ENCODE results near the gene ACTBL2.

ACTBL2 gene

GRCh38 chr5:57509501-57510260 is 27.1 kb upstream of the ACTBL2 start:
- H3K4me2 ChIP-seq (ENCODE audit: low read depth, low read length, poor library complexity, severe bottlenecking) = no peak overlapping the region
- H4K20me1 ChIP-seq (ENCODE audit: low read depth, low read length) = no peaks in the 10 kb centered on the region
- H3K9ac ChIP-seq (ENCODE audit: low read length) = no peak overlapping the region
- no peaks in the 10 kb centered on the region for H3K27me3 ChIP-seq (ENCODE audit: low read length)
- TF ChIP-seq CTCF (IDR thresholded peaks at IDR 0.05; ENCODE audit: insufficient read depth, low read length, poor library complexity, severe bottlenecking) (no peak), EZH2phosphoT487 (conservative IDR thresholded peaks at IDR 0.05; ENCODE audit: low read length) (no peak)
- H3F3A ChIP-seq (ENCODE audit: insufficient read depth) = no peaks in the 10 kb centered on the region
- no peak overlapping the region for H3K27ac ChIP-seq (ENCODE audit: low read depth, low read length)
- no peaks in the 10 kb centered on the region for H3K79me2 ChIP-seq (ENCODE audit: insufficient read depth, low read length)
- H3K9me3 ChIP-seq (ENCODE audit: insufficient read depth, low read length) = no peaks in the 10 kb centered on the region
- no peak overlapping the region for H3K4me3 ChIP-seq (ENCODE audit: insufficient read depth, low read length, poor library complexity, severe bottlenecking)
- H3K9me2 ChIP-seq (replicated peaks; ENCODE audit: insufficient read depth, low read length) = no peaks in the 10 kb centered on the region
- H2AFZ ChIP-seq (ENCODE audit: low read depth, low read length, severe bottlenecking) = no peak overlapping the region
- no peaks in the 10 kb centered on the region for H3K36me3 ChIP-seq (ENCODE audit: low read length)

DNA sequence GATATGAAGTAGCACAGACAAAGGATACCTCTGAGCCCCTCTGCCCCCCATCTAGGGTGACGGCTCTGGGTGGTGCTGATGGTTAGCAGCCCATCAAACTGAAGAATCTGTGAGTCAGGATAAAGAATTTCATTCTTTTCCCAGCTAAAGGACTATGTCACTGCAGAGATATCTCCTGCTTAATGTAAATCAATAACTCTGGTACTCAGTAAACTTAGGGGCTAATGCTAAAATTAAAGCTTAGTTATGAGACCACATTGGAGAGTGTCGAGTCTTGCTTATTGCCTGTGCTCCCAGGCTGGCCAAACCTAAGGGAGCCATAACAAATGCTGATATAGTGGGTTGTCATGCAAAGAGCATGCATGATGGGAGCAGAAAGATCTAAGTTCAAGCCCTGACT is 25.6 kb upstream of the ACTBL2 start:
- no peak overlapping the region for H3K4me2 ChIP-seq (ENCODE audit: low read depth, low read length, poor library complexity, severe bottlenecking)
- no peaks in the 10 kb centered on the region for H3K79me2 ChIP-seq (ENCODE audit: insufficient read depth, low read length)
- no peaks in the 10 kb centered on the region for H3K36me3 ChIP-seq (ENCODE audit: low read length)
- H2AFZ ChIP-seq (ENCODE audit: low read depth, low read length, severe bottlenecking) = no peak overlapping the region
- H3K9me3 ChIP-seq (ENCODE audit: insufficient read depth, low read length) = no peaks in the 10 kb centered on the region
- H3K27me3 ChIP-seq (ENCODE audit: low read length) = no peaks in the 10 kb centered on the region
- H3K4me3 ChIP-seq (ENCODE audit: insufficient read depth, low read length, poor library complexity, severe bottlenecking) = no peak overlapping the region
- H3K9ac ChIP-seq (ENCODE audit: low read length) = no peak overlapping the region
- H3F3A ChIP-seq (ENCODE audit: insufficient read depth) = no peaks in the 10 kb centered on the region
- H3K27ac ChIP-seq (ENCODE audit: low read depth, low read length) = no peak overlapping the region
- H4K20me1 ChIP-seq (ENCODE audit: low read depth, low read length) = no peaks in the 10 kb centered on the region
- no peaks in the 10 kb centered on the region for H3K9me2 ChIP-seq (replicated peaks; ENCODE audit: insufficient read depth, low read length)
- TF ChIP-seq CTCF (IDR thresholded peaks at IDR 0.05; ENCODE audit: insufficient read depth, low read length, poor library complexity, severe bottlenecking) = no peak
- TF ChIP-seq EZH2phosphoT487 (conservative IDR thresholded peaks at IDR 0.05; ENCODE audit: low read length) = no peak

DNA sequence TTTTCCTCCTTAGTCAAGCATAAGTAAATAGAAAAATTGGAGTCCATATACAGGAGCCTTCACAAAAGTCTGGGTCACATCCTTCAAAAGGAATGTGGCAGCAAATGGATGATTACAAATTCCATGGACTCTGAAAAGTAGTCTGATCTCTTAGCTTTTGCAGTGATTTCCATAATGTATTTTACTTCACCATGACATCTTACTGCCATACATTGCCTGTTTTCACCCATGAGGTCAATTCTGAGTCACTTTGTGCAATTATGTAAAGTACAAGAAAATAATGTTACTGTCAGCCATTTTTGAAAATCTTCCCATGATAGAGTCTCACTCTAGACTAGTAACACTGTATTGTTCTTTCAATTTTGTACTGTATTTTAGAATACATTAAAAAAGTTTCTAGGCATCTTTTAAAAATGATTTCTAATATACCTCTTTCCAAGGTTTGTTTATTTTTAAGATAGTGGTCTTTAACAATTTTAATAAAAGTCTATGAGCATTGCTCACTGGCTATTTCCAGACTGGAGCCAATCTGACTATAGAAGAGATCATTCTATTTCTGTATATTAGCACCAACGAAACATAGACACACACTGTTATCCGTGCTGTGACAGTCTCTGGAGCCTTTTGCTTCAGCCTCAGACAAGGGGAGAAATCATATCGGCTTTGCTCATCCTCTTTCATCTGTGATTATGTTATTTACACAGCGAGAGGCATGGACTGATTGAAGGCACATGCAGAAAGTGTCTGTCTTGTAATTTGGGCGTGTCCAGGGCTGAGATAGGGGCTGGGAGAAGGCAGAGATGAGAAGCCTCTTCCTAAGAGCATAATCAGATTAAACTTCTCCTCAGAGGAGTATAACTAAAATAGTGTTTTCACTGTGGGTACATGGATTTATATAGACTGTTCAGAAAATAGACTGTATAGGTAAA is 22.9 kb upstream of the ACTBL2 start:
- TF ChIP-seq CTCF (IDR thresholded peaks at IDR 0.05; ENCODE audit: insufficient read depth, low read length, poor library complexity, severe bottlenecking) (no peak), EZH2phosphoT487 (conservative IDR thresholded peaks at IDR 0.05; ENCODE audit: low read length) (no peak)
- H3K27ac ChIP-seq (ENCODE audit: low read depth, low read length) = no peak overlapping the region
- no peak overlapping the region for H3K9ac ChIP-seq (ENCODE audit: low read length)
- no peaks in the 10 kb centered on the region for H3K27me3 ChIP-seq (ENCODE audit: low read length)
- no peaks in the 10 kb centered on the region for H3K79me2 ChIP-seq (ENCODE audit: insufficient read depth, low read length)
- no peaks in the 10 kb centered on the region for H3K9me2 ChIP-seq (replicated peaks; ENCODE audit: insufficient read depth, low read length)
- H3F3A ChIP-seq (ENCODE audit: insufficient read depth) = no peaks in the 10 kb centered on the region
- H2AFZ ChIP-seq (ENCODE audit: low read depth, low read length, severe bottlenecking) = no peak overlapping the region
- no peaks in the 10 kb centered on the region for H4K20me1 ChIP-seq (ENCODE audit: low read depth, low read length)
- no peak overlapping the region for H3K4me2 ChIP-seq (ENCODE audit: low read depth, low read length, poor library complexity, severe bottlenecking)
- no peak overlapping the region for H3K4me3 ChIP-seq (ENCODE audit: insufficient read depth, low read length, poor library complexity, severe bottlenecking)
- H3K9me3 ChIP-seq (ENCODE audit: insufficient read depth, low read length) = no peaks in the 10 kb centered on the region
- H3K36me3 ChIP-seq (ENCODE audit: low read length) = no peaks in the 10 kb centered on the region
